Measurements from ENCODE around the gene ACTR3C.

DNA sequence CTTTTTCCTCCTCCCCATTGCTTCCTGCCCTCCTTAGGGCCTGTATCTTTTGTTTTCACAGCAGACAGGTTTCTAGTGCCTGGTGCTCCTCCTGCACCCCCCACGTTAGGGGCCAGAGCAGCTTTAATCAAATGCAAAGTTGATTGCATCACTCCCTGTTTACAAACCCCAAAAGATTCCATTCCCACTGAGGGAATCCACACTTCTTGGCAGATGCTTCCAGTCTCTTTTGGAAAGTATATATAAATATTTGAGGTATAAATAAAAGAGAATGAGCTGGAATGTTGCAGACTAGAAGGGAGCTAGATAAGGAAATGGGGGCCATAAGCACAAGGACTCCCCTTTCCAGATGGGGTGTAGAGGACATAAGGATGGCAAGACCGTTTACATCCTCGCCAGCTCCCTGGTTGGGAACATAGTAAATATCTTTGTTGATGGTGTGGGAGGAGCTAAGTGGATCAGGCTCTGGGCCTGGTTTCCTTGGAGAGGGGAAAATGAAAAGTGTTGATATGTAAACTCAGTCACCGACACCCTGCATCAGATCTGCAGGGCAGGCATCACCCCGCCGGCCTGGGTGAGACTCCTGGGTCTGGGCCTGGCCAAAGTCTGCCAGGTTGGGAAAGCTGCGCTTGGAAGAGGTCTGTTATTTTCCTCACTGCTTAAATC, 11.9 kb upstream of the ACTR3C start:
- TF ChIP-seq POLR2AphosphoS5 (IDR thresholded peaks at IDR 0.05; ENCODE audit: low read depth, low read length), result no peak
- TF ChIP-seq TAF1 (IDR thresholded peaks at IDR 0.05; ENCODE audit: borderline replicate concordance, low read depth, low read length), result no peak

All from GM12892 (cell line).